Retina (tissue), 1 donor: ENCODE measurements around the gene PXDN.
"Not testable (repeated sequence)": the region's sequence is repeated elsewhere in the genome, so short reads cannot be mapped to it uniquely, and the experiment has no call there.

Experiments used
- DNase-seq: peaks from one replicate; pipeline ENCODE4 v3.0.0-alpha.2; 2016

The PXDN gene

DNA sequence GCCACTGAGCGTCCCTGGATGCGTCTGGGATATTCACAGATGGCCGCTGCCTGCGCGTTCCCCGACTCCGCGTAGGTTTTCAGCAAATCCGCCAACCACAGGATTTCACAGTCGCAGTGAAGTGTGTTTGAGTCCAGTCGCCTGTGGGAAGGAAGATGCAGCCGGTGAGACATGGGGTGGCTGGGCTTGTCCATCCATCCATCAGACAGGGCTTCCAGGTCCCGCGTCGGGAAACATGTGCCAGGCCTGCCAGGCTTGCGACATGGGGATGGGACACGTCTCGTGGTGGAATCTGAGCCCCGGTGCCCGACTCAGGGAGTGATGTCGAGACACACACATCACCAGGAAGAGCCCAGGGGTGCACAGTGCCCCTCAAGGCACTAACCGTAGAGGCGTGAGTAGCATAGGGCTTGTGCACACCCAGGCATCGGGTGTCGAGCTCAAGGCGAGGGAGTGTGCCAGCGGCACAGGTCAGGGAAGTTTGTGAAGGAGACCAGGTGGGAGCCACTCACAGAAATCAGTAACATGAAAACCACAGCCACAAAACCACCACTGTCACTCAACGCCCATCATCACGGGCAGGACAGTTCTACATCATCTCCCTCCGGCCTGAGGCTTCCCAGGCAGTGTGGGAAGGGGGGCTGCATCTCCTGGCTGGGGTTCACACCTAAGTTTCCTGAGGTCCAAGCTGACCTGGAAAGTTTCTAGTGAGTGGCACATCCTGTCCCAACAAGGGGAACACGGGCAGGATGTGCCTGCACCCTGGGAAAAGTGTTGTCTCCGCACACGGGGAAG lies 63.9 kb downstream of the PXDN start:
- no peak for DNase-seq

DNA sequence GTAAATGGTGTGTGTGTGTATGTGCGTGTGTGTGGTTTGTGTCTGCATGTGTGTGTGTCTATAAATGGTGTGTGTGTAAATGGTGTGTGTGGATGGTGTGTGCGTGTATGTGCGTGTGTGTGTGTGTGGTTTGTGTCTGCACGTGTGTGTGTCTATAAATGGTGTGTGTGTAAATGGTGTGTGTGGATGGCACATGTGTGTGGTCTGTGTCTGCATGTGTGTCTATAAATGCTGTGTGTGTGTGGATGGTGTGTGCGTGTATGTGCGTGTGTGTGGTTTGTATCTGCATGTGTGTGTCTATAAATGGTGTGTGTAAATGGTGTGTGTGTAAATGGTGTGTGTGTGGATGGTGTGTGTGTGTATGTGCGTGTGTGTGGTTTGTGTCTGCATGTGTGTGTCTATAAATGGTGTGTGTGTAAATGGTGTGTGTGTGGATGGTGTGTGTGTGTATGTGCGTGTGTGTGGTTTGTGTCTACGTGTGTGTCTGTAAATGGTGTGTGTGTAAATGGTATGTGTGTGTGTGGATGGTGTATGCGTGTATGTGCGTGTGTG lies 64.8 kb downstream of the PXDN start:
- DNase-seq: not testable (repeated sequence)

- DNase-seq: not testable (repeated sequence)
These were observed 65.2 kb downstream of the PXDN start for GRCh38 chr2:1679065-1679464.

GRCh38 chr2:1678609-1679008 lies 65.7 kb downstream of the PXDN start:
- DNase-seq: no peak

- DNase-seq: no peak
These were observed 66.5 kb downstream of the PXDN start for GRCh38 chr2:1677821-1678165.

- DNase-seq: no peak
These were observed 67.1 kb downstream of the PXDN start for GRCh38 chr2:1676913-1677820.

- DNase-seq: no peak
These were observed 68.0 kb downstream of the PXDN start for GRCh38 chr2:1676091-1676912.

GRCh38 chr2:1675633-1676032 lies 68.7 kb downstream of the PXDN start:
- DNase-seq: no peak

DNA sequence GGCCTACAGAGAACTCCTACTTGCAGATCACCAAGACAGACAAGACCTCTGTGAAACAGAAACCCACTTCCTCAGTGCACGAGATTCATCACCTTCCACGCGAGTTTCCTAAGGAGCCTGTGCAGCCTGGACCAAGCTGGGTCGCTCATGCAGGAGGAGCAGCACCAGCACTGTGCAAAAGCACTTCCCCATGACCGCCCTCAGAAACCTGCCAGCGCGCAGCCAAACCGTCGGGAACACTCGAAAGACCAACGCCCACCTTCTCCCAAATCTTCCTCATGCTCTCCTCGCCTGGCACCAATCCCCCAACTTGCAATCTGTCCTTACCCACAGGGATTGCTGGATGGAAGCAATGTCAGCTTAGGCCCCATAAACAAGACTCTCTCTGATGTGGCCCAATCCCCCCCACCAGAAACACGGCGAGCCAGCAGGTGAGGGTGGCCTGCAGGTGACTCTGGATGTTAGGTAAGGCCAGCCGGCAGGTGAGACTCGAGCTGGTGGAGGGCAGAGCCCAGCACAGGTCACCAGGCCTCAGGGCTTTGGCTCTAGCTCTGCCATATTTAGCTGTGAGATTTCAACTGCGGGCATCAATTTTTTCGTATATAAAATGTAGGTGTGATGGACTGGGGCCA lies 69.4 kb downstream of the PXDN start:
- no peak for DNase-seq

GRCh38 chr2:1674276-1674675 lies 70.0 kb downstream of the PXDN start:
- DNase-seq: no peak

DNA sequence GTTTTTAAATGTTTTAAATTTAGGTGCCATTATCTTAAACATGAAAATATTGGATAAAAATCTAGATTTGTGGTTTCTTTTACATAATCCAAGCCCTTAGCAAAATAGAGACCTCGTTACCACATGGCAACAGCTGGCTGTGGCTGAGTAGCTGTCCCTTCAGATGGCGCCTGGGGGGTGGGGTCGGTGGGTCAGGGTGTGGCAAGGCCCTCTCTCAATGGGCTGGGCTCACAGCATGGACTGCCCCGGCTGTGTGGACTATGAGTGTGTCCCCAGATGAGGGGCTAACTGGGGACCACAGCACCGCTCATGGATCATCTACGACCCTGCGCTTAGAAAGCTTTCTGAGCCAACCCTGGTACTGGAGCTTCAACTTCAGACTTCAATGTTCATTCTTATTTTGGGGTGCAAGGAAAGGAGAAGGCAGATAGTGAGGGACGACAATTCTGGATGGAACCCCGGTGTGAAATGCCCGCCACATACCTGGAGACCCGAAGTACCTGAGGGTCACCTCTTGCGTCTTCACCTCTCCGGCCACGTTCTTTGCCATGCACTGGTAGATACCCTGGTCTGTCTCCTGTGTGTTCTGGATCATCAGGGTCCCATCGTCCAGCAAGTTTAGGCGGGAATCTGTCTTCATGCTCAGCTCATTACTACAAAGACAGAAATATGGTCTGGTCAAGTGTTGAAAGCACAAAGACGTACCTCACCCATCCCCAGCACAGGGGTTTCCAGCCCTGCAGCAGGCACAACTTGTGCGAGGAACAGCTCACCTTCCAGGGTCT lies 71.0 kb downstream of the PXDN start:
- DNase-seq: no peak

DNA sequence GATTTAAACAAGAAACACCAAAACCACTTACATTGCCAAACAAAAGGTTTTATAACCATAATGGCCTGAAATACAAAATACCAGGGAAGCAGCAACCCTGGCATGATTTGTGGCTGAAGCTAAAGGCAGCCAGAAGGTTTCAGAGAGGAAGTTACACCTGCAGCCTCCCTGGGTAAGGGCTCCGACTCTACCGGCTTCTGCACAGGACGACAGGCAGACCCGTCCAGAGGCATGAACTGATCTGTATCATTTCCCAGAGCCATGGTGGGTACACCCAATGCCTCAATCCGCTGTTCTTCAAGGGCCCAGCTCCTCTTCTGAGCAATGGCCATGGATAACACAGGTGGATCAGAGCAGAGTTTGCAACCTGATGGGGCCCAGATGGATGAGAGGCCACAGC lies 71.6 kb downstream of the PXDN start:
- no peak for DNase-seq

DNA sequence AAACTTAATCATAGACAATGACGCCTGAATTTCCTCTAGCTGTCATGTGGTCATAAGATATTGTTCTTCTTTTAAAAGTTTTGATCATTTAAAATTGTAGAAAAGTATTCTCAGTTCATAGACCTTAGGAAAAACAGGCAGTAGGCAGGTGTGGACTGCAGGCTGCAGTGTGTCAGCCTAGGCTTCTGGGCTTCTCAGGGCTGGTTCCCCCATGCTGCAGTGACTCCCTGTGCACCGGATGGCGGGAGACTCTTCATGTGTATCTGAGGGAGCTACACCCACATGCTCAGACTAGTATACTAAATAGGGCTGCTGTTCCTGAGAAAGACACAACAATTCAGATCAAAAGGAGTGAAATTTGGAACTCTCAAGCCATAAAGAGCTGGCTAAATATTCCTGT lies 72.4 kb downstream of the PXDN start:
- no peak for DNase-seq

- no peak for DNase-seq
These were observed 73.7 kb downstream of the PXDN start for GRCh38 chr2:1670636-1671035.

GRCh38 chr2:1665761-1666505 lies 78.4 kb downstream of the PXDN start:
- no peak for DNase-seq

- DNase-seq: no peak
These were observed 79.6 kb downstream of the PXDN start for GRCh38 chr2:1664698-1665097.

- no peak for DNase-seq
These were observed 80.2 kb downstream of the PXDN start for GRCh38 chr2:1664076-1664605.

DNA sequence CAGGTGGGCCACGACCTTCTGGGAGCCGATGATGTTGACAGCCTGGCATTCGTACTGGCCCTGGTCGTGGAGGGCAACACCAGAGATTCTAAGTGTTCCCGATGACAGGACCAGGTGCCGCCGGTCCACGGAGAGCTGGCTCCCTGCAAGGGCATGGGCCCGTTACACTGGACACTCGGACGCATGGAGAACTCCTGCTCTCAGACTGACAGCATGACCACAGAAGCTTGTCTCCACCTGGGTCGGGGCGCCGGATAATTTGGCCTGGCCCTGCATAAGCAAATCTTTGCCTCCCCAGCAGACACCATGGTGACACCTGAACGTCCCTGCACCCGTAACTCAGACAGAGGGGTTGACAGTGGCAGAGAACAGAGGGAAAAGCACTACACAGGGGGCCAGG lies 80.7 kb downstream of the PXDN start:
- DNase-seq: no peak

GRCh38 chr2:1662606-1663180 lies 81.6 kb downstream of the PXDN start:
- DNase-seq: no peak
